K562 (cell line): ENCODE results near the gene A2ML1. TPM values are rescaled to one million over a fixed set of nuclear protein-coding genes. Genes with fewer than 3 reads are reported as not detected.
A peak's percentile ranks its signal among the peaks of the same experiment; 100 is the strongest.

Experiments used
- BCOR ChIP-seq: fragments of 450-650 bp; IDR thresholded peaks from 2 replicates; pipeline ENCODE4 v1.6.1; 2016
- CBX2 ChIP-seq: fragments of 200-600 bp; sonication (generic); IDR thresholded peaks from one replicate; pipeline ENCODE4 v1.6.1; 2012; ENCODE audit warnings: mild to moderate bottlenecking, low read length, inconsistent platforms; ENCODE audit not compliant: insufficient read depth, poor library complexity, severe bottlenecking
- CHCHD3 ChIP-seq: fragments of 250-450 bp; sonication (Bioruptor Pico); IDR thresholded peaks from 2 replicates; pipeline ENCODE4 v2.1.2; 2022; ENCODE audit warnings: mild to moderate bottlenecking
- EGR1 ChIP-seq: fragments of 450-650 bp; conservative IDR thresholded peaks from 2 replicates; pipeline ENCODE4 v1.6.1; 2017; ENCODE audit warnings: mild to moderate bottlenecking
- MGA ChIP-seq: fragments of 450-650 bp; IDR thresholded peaks from 2 replicates; pipeline ENCODE4 v1.6.1; 2016; ENCODE audit warnings: mild to moderate bottlenecking, moderate library complexity
- RBFOX2 ChIP-seq: fragments of 200-400 bp; formaldehyde crosslinking; IDR thresholded peaks from 2 replicates; pipeline ENCODE4 v1.6.1; 2017; ENCODE audit warnings: low read depth, mild to moderate bottlenecking, low read length, moderate library complexity
- ZNF407 ChIP-seq: fragments of 450-650 bp; IDR thresholded peaks from 2 replicates; pipeline ENCODE4 v1.6.1; 2016; ENCODE audit warnings: low read depth
- ZNF586 ChIP-seq: fragments of 450-650 bp; formaldehyde crosslinking; conservative IDR thresholded peaks from 2 replicates; pipeline ENCODE4 v1.4.0; 2020; ENCODE audit warnings: mild to moderate bottlenecking, moderate library complexity
- polyA plus RNA-seq, 8 experiments: library from polyadenylated mRNA; depleted of rRNA in 4 of 8; stranded (reverse) in 5 of 8; unstranded in 3 of 8; fragments of >200 nt; fragmentation: Nextera tagmentation in 2 of 8; fragmentation: Illumina TruSeq in 1 of 8; extraction: Ambion mirVana in 2 of 8; extraction: Trizol in 1 of 8; gene quantifications; 2 replicates each; pipeline versions ENCODE4 v1.2.1 to v1.2.3, GENCODE V29; 2011 to 2014; ENCODE audit warnings: inconsistent platforms in 1 of 8, missing spikeins in 1 of 8
- total RNA-seq, 7 experiments: library from RNA; depleted of rRNA in 6 of 7; stranded (reverse); fragments of >200 nt in 6 of 7; fragmentation: Illumina TruSeq in 2 of 7; extraction: Trizol in 2 of 7; gene quantifications; 2 replicates each; pipeline versions ENCODE4 v1.2.1 to v1.2.3, GENCODE V29; 2011 to 2021; ENCODE audit warnings: low replicate concordance in 1 of 7

A2ML1 gene
- total and polyA plus RNA-seq, 9 of the 15 experiments (the other 6 are each of a cell fraction or from before 2014, with no cell fraction given): 0.04 to 0.47 (median 0.13) TPM

GRCh38 chr12:8844665-8845064, 22.2 kb downstream of the A2ML1 start (continued):
- TF ChIP-seq RBFOX2: no peak
- TF ChIP-seq CBX2: no peak
- peak; percentile 68 for TF ChIP-seq MGA
- TF ChIP-seq BCOR: no peak
- 0 out of 2 replicates have a peak, but pooled peaks have one; percentile 7 for TF ChIP-seq EGR1
- TF ChIP-seq ZNF407: no peak
- no peak for TF ChIP-seq ZNF586 (CRISPR knock-in tag)
- TF ChIP-seq CHCHD3 (CRISPR knock-in tag): no peak
